Sigmoid colon (tissue), 7 donors: ENCODE measurements around the gene U2SURP. TPM values are rescaled to one million over a fixed set of nuclear protein-coding genes. Genes with fewer than 3 reads are reported as not detected.
"Not testable (repeated sequence)": the region's sequence is repeated elsewhere in the genome, so short reads cannot be mapped to it uniquely, and the experiment has no call there.

ENCODE experiments used
- DNase-seq: peaks from one replicate; pipeline ENCODE4 v3.0.0-alpha.2; 2019
- H3K27ac ChIP-seq, 4 donors: fragments of 200-600 bp; sonication (generic); one replicate each; pipeline ENCODE4 v1.5.1; 2016 to 2019; ENCODE audit warnings: mild to moderate bottlenecking in 1 of 4
- H3K27me3 ChIP-seq, 3 donors: fragments of 200-600 bp; sonication (generic); one replicate each; pipeline ENCODE4 v1.5.1; 2019; ENCODE audit warnings: mild to moderate bottlenecking in 1 of 3
- H3K36me3 ChIP-seq, 4 donors: fragments of 200-600 bp; sonication (generic); one replicate each; pipeline ENCODE4 v1.5.1; 2016 to 2019
- H3K4me1 ChIP-seq, 4 donors: fragments of 200-600 bp; sonication (generic); one replicate each; pipeline ENCODE4 v1.5.1; 2017 to 2019
- H3K4me3 ChIP-seq, 4 donors: fragments of 200-600 bp; sonication (generic); one replicate each; pipeline ENCODE4 v1.5.1; 2017 to 2019; ENCODE audit warnings: mild to moderate bottlenecking in 2 of 4, moderate library complexity in 1 of 4
- H3K9me3 ChIP-seq, 4 donors: fragments of 200-600 bp in 3 of 4; sonication (generic) in 3 of 4; one replicate each; pipeline versions ENCODE4 v1.5.1 to v1.6.1; 2013 to 2019
- CTCF ChIP-seq, 4 experiments: fragments of 450-650 bp in 3 of 4; fragments of 200-600 bp in 1 of 4; IDR thresholded peaks; one replicate each; pipeline ENCODE4 v1.5.1; 2016 to 2019; ENCODE audit warnings: antibody characterized with exemption in 4 of 4, mild to moderate bottlenecking in 3 of 4, moderate library complexity in 2 of 4
- EP300 ChIP-seq, 4 donors: sonication (generic); formaldehyde crosslinking; IDR thresholded peaks; one replicate each; pipeline ENCODE4 v1.6.1; 2017; ENCODE audit warnings: antibody characterized with exemption in 4 of 4
- POLR2A ChIP-seq, 2 donors: fragments of 450-650 bp; IDR thresholded peaks; one replicate each; pipeline ENCODE4 v1.6.1; 2016; ENCODE audit warnings: antibody characterized with exemption in 2 of 2, mild to moderate bottlenecking in 2 of 2, moderate library complexity in 2 of 2
- POLR2AphosphoS5 ChIP-seq, 4 donors: sonication (generic); formaldehyde crosslinking; IDR thresholded peaks; one replicate each; pipeline ENCODE4 v1.6.1; 2017; ENCODE audit warnings: antibody characterized with exemption in 4 of 4
- WGBS, 2 donors: extraction: QIAGEN DNeasy Blood & Tissue Kit; methylation state at CpG; one replicate each; pipeline ENCODE4 v1.1.7; 2013; 5-methylcytosine and 5-hydroxymethylcytosine counted together
- intact Hi-C: fragments of 100-400 bp; cut with DNase I; formaldehyde crosslinking; loops from one replicate; pipeline ENCODE4 v1.15.1; 2023
- polyA plus RNA-seq, 3 donors: library from polyadenylated mRNA; stranded (reverse); fragments of 200-250 nt; gene quantifications; one replicate each; pipeline ENCODE4 v1.2.3, GENCODE V29; 2013
- total RNA-seq, 4 donors: library from RNA; depleted of rRNA; stranded (reverse); fragments of >200 nt; gene quantifications; one replicate each; pipeline ENCODE4 v1.1.0, GENCODE V29; 2016
- donor health status: healthy with polysubstance abuse.
- donor health status: Bipolar disorder and iron deficiency.
- donor health status: healthy.

Gene U2SURP
- total and polyA plus RNA-seq, 7 donors, result 11.4 to 79.8 (median 66.8) TPM

GRCh38 chr3:143041903-143042302, 40.5 kb downstream of the U2SURP start:
- H3K4me3 ChIP-seq, result no peak overlapping the region
- 99% methylated on average over 1 of the region's 1 CpG for WGBS, 2 donors
- H3K36me3 ChIP-seq, result peaks cover 0 to 71% (median 15%) of the 10 kb centered on the region in 4 donors
- H3K4me1 ChIP-seq, result no peaks in the 10 kb centered on the region
- TF ChIP-seq CTCF (IDR thresholded peaks at IDR 0.05), result no peak
- no peak for TF ChIP-seq POLR2AphosphoS5 (IDR thresholded peaks at IDR 0.05)
- intact Hi-C loops, result no loop called here
- no peak for DNase-seq
- H3K27ac ChIP-seq, result no peak overlapping the region
- H3K27me3 ChIP-seq, result no peaks in the 10 kb centered on the region
- no peaks in the 10 kb centered on the region for H3K9me3 ChIP-seq

GRCh38 chr3:143045639-143046038, 44.3 kb downstream of the U2SURP start:
- H3K27me3 ChIP-seq, result no peaks in the 10 kb centered on the region
- H3K36me3 ChIP-seq, result peaks cover 0 to 50% (median 20%) of the 10 kb centered on the region in 4 donors
- H3K4me3 ChIP-seq, result no peak overlapping the region
- intact Hi-C loops, result no loop called here
- H3K27ac ChIP-seq, result no peak overlapping the region
- no peak for DNase-seq
- H3K4me1 ChIP-seq, result no peaks in the 10 kb centered on the region
- no peaks in the 10 kb centered on the region for H3K9me3 ChIP-seq
- TF ChIP-seq CTCF (IDR thresholded peaks at IDR 0.05) (no peak), EP300 (IDR thresholded peaks at IDR 0.05) (no peak), POLR2AphosphoS5 (IDR thresholded peaks at IDR 0.05) (no peak), POLR2A (IDR thresholded peaks at IDR 0.05) (no peak)
- WGBS, 2 donors, result 87 to 94% methylated on average over 2 of the region's 2 CpGs

DNA sequence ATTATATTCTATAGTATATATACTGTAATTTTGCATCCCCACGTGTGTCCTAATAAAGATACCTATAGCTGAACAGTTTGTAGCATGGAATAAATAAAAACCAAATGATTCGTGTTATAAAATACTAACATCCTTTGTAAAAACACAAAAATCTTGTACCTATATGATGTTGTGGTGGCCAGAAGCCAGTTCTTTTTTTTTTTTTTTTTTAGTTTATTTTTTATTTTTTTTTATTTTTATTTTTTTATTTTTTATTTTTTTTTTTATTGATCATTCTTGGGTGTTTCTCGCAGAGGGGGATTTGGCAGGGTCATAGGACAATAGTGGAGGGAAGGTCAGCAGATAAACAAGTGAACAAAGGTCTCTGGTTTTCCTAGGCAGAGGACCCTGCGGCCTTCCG, 44.7 kb downstream of the U2SURP start:
- H3K36me3 ChIP-seq, result peaks cover 4 to 55% (median 20%) of the 10 kb centered on the region in 4 donors
- DNase-seq, intact Hi-C loops, H3K4me1 ChIP-seq, H3K4me3 ChIP-seq, H3K27me3 ChIP-seq, H3K27ac ChIP-seq, H3K9me3 ChIP-seq: not testable (repeated sequence)
- 96 to 99% methylated on average over 5 of the region's 5 CpGs for WGBS, 2 donors

- Histone ChIP-seq H3K4me1 (no peaks in the 10 kb centered on the region), H3K36me3 (peaks cover 8 to 81% (median 16%) of the 10 kb centered on the region in 4 donors), H3K27ac (no peak overlapping the region), H3K27me3 (no peaks in the 10 kb centered on the region), H3K4me3 (no peak overlapping the region), H3K9me3 (no peaks in the 10 kb centered on the region)
- DNase-seq, result no peak
- intact Hi-C loops, result no loop called here
- no peak for TF ChIP-seq POLR2AphosphoS5 (IDR thresholded peaks at IDR 0.05)
- no peak for TF ChIP-seq CTCF (IDR thresholded peaks at IDR 0.05)
- no peak for TF ChIP-seq EP300 (IDR thresholded peaks at IDR 0.05)
- TF ChIP-seq POLR2A (IDR thresholded peaks at IDR 0.05), result no peak
- 78 to 87% methylated on average over 2 of the region's 2 CpGs for WGBS, 2 donors
These were observed 52.6 kb downstream of the U2SURP start for GRCh38 chr3:143054011-143054410.

DNA sequence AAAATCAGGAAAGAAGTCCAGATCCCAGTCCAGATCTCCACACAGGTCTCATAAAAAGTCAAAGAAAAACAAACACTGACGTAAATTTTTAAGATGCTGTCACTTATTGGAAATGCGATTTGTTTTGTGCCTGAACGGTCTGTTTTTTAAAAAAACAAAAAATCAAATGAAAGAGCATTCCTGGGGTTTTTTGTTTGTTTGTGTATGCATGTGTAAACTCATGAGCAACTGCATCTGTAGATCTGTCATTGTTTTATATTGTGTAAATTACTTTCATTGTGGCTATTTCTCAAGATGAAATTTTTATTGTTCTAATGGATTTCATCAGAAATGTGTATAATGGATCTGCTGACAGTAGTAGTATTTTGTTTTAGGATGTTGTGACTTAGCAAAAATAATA, 55.0 kb downstream of the U2SURP start:
- TF ChIP-seq POLR2A (IDR thresholded peaks at IDR 0.05), result no peak
- no peak for TF ChIP-seq EP300 (IDR thresholded peaks at IDR 0.05)
- no peak for TF ChIP-seq CTCF (IDR thresholded peaks at IDR 0.05)
- no peak for TF ChIP-seq POLR2AphosphoS5 (IDR thresholded peaks at IDR 0.05)
- Histone ChIP-seq H3K36me3 (peaks cover 3 to 74% (median 8%) of the 10 kb centered on the region in 4 donors), H3K9me3 (no peaks in the 10 kb centered on the region), H3K4me1 (no peaks in the 10 kb centered on the region), H3K27me3 (no peaks in the 10 kb centered on the region), H3K4me3 (no peak overlapping the region), H3K27ac (no peak overlapping the region)
- no peak for DNase-seq
- intact Hi-C loops, result no loop called here
- WGBS, 2 donors, result 90% methylated on average over 3 of the region's 3 CpGs
